Endodermal cell (in vitro differentiated cells): ENCODE data around the gene CALCB. TPM values are rescaled to one million over a fixed set of nuclear protein-coding genes. Genes with fewer than 3 reads are reported as not detected.

Source experiments
- DNase-seq: peaks from one replicate; pipeline ENCODE4 v3.0.0-alpha.2; 2017
- H3K27ac ChIP-seq: 2 replicates; pipeline ENCODE4 v1.5.1; 2013; ENCODE audit warnings: mild to moderate bottlenecking, low read depth, low read length, moderate library complexity
- H3K27me3 ChIP-seq: 2 replicates; pipeline ENCODE4 v1.6.1; 2013; ENCODE audit warnings: mild to moderate bottlenecking, low read length, moderate library complexity; ENCODE audit not compliant: insufficient read depth, control insufficient read depth, poor library complexity, severe bottlenecking
- H3K36me3 ChIP-seq: 2 replicates; pipeline ENCODE4 v1.7.0; 2013; ENCODE audit warnings: mild to moderate bottlenecking, low read length, moderate library complexity; ENCODE audit not compliant: control insufficient read depth, insufficient read depth
- H3K4me1 ChIP-seq: one replicate; pipeline ENCODE4 v1.7.0; 2013; ENCODE audit warnings: low read length; ENCODE audit not compliant: control insufficient read depth, insufficient read depth
- H3K4me3 ChIP-seq: 2 replicates; pipeline ENCODE4 v1.5.1; 2013; ENCODE audit warnings: mild to moderate bottlenecking, low read length, moderate library complexity
- H3K9ac ChIP-seq: 2 replicates; pipeline ENCODE4 v1.6.1; 2013; ENCODE audit warnings: mild to moderate bottlenecking, low read length, moderate library complexity; ENCODE audit not compliant: poor library complexity, severe bottlenecking; ENCODE audit errors: extremely low read depth
- H3K9me3 ChIP-seq: 2 replicates; pipeline ENCODE4 v1.6.1; 2013; ENCODE audit warnings: mild to moderate bottlenecking, low read length, moderate library complexity; ENCODE audit not compliant: control insufficient read depth
- H3K27ac Mint-ChIP-seq: 2 replicates; pipeline ENCODE4 v1.8.0; 2020; ENCODE audit warnings: mixed read lengths
- H3K27me3 Mint-ChIP-seq: 2 replicates; pipeline ENCODE4 v1.8.0; 2021; ENCODE audit warnings: mild to moderate bottlenecking, mixed read lengths; ENCODE audit not compliant: insufficient read depth
- H3K36me3 Mint-ChIP-seq: 2 replicates; pipeline ENCODE4 v1.8.0; 2020; ENCODE audit warnings: low read depth, mixed read lengths
- H3K4me1 Mint-ChIP-seq: 2 replicates; pipeline ENCODE4 v1.8.0; 2020; ENCODE audit warnings: mixed read lengths
- H3K4me3 Mint-ChIP-seq: 2 replicates; pipeline ENCODE4 v1.8.0; 2020; ENCODE audit warnings: mild to moderate bottlenecking, moderate library complexity, mixed read lengths
- H3K9me3 Mint-ChIP-seq: 2 replicates; pipeline ENCODE4 v1.8.0; 2020; ENCODE audit warnings: mild to moderate bottlenecking, mixed read lengths
- WGBS, 2 experiments: methylation state at CpG; one replicate each; pipeline versions ENCODE4 v1.1.5 to v1.1.7; 2013; ENCODE audit warnings: missing lambda C conversion rate in 2 of 2, mixed read lengths in 1 of 2; ENCODE audit not compliant: insufficient coverage in 1 of 2, insufficient read length in 1 of 2; 5-methylcytosine and 5-hydroxymethylcytosine counted together
- total RNA-seq, 2 donors: library from RNA; stranded (reverse); fragmentation: NEBNext Ultra II Directional in 1 of 2; extraction: Animal tissue kit (Norgen Biotek cat#: 25700) in 1 of 2; gene quantifications; 2 replicates in 1 of 2; 3 replicates in 1 of 2; pipeline ENCODE4 v1.2.1, GENCODE V29; 2021
- TF ChIP-seq, protein P1 (sequence below): fragments of 200-600 bp; sonication (generic); conservative IDR thresholded peaks from 2 replicates; pipeline ENCODE4 v1.5.0; 2021; ENCODE audit warnings: antibody characterized with exemption, mild to moderate bottlenecking

Gene CALCB
- total RNA-seq, 2 donors from 2014 or later: not detected

DNA sequence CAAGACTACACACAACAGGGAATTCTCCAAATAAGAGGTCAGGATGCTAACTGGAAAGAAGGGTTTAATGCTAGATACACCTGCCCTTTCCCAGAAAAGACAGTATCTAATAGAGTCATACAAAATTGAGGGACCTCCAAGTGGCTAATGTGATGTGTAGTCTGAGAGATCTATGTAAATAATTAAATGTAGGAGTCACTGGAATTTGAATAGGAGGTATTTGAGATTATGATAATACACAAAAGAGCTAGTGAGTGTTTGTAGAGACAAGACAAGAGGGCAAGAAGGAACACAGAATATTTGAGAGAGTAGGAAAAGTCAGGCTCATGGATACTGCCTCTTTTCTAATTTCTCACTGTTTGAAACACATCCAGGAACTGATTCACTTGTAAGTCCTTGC is 25.9 kb downstream of the CALCB start:
- Histone ChIP-seq H3K4me3 (no peak overlapping the region), H3K4me1 (no peaks in the 10 kb centered on the region), H3K36me3 (no peaks in the 10 kb centered on the region), H3K9ac (no peak overlapping the region), H3K27me3 (peaks cover 4% of the 10 kb centered on the region), H3K9me3 (no peaks in the 10 kb centered on the region), H3K27ac (no peak overlapping the region)
- TF ChIP-seq, protein P1, sequence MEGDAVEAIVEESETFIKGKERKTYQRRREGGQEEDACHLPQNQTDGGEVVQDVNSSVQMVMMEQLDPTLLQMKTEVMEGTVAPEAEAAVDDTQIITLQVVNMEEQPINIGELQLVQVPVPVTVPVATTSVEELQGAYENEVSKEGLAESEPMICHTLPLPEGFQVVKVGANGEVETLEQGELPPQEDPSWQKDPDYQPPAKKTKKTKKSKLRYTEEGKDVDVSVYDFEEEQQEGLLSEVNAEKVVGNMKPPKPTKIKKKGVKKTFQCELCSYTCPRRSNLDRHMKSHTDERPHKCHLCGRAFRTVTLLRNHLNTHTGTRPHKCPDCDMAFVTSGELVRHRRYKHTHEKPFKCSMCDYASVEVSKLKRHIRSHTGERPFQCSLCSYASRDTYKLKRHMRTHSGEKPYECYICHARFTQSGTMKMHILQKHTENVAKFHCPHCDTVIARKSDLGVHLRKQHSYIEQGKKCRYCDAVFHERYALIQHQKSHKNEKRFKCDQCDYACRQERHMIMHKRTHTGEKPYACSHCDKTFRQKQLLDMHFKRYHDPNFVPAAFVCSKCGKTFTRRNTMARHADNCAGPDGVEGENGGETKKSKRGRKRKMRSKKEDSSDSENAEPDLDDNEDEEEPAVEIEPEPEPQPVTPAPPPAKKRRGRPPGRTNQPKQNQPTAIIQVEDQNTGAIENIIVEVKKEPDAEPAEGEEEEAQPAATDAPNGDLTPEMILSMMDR: no peak
- Mint-ChIP-seq H3K4me1 (no peaks in the 10 kb centered on the region), H3K36me3 (no peaks in the 10 kb centered on the region), H3K27me3 (peaks cover 9% of the 10 kb centered on the region), H3K9me3 (peaks cover 3% of the 10 kb centered on the region), H3K27ac (no peak overlapping the region), H3K4me3 (no peak overlapping the region)
- no peak for DNase-seq

DNA sequence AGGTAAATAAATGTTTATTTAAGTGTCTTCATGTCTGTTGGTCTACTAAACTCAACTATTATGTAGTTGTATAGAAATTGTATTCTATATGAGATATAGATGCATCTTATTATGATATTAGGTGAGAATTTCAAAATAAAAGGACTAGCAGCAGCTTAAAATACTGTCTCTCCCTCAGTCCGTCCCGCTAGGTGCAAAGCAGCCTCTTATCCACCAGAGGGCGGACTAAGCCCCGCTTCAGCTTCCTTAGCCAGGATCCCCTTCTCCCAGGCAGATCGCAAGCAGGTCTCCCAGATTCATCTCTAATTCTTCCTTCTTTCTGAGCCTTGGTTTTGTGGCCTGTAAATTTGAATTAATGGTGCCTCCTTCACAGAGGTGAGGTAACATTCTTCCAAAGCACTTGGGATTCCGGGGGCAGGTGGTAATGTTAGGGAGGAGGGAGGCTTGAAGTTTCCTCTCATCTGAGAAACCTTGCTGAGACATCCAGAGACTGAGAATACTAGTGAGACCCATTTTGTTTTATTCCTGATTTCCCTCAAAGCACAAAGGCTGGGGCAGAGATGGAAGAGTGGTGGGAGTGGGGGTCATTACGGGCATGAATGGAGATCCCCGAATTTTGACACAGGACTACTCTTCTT is 27.8 kb downstream of the CALCB start:
- Mint-ChIP-seq H3K9me3 (peaks cover 3% of the 10 kb centered on the region), H3K4me1 (no peaks in the 10 kb centered on the region), H3K36me3 (no peaks in the 10 kb centered on the region), H3K27me3 (peaks cover 9% of the 10 kb centered on the region), H3K4me3 (no peak overlapping the region), H3K27ac (no peak overlapping the region)
- no peaks in the 10 kb centered on the region for H3K36me3 ChIP-seq
- no peaks in the 10 kb centered on the region for H3K9me3 ChIP-seq
- no peak overlapping the region for H3K9ac ChIP-seq
- no peak overlapping the region for H3K4me3 ChIP-seq
- peak; percentile 88 for DNase-seq
- whole genome bisulfite sequencing, 2 experiments: 0 to 27% methylated on average over 4 to 8 of the region's 8 CpGs
- no peak overlapping the region for H3K27ac ChIP-seq
- peaks cover 4% of the 10 kb centered on the region for H3K27me3 ChIP-seq
- TF ChIP-seq, protein P1: peak; percentile 96
- no peaks in the 10 kb centered on the region for H3K4me1 ChIP-seq

DNA sequence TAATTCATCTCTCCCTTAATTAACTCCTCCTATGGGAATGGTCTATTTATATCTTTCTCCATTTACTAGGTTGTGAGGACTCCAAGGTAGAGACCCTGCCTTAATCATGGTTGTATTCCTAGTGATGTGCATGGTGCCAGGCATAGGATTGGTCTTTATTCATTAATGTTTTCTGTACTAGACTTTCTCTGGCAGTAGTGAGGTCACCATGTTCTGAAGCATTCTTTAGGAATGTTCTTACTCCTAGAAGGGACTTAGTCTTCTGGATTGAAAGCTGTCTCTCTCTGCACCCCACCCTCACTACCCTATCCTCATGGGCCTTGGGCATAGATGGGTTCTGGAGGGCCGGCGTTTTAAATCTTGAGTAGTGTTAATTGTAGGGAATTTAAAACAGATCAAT is 30.8 kb downstream of the CALCB start:
- no peak overlapping the region for H3K9ac ChIP-seq
- no peaks in the 10 kb centered on the region for H3K9me3 ChIP-seq
- no peak overlapping the region for H3K4me3 ChIP-seq
- no peak overlapping the region for H3K27ac ChIP-seq
- no peak overlapping the region for H3K4me3 Mint-ChIP-seq
- TF ChIP-seq, protein P1: no peak
- no peak overlapping the region for H3K27ac Mint-ChIP-seq
- no peaks in the 10 kb centered on the region for H3K36me3 Mint-ChIP-seq
- H3K4me1 ChIP-seq: no peaks in the 10 kb centered on the region
- H3K27me3 Mint-ChIP-seq: peaks cover 6% of the 10 kb centered on the region
- H3K9me3 Mint-ChIP-seq: peaks cover 3% of the 10 kb centered on the region
- peaks cover 4% of the 10 kb centered on the region for H3K27me3 ChIP-seq
- DNase-seq: no peak
- no peaks in the 10 kb centered on the region for H3K36me3 ChIP-seq
- peaks cover 5% of the 10 kb centered on the region for H3K4me1 Mint-ChIP-seq
- WGBS, 2 experiments: no CpG with 5 or more reads among the region's 2 CpGs
